ENCODE results near the gene SALL3. TPM values are rescaled to one million over a fixed set of nuclear protein-coding genes. Genes with fewer than 3 reads are reported as not detected.
A peak's percentile ranks its signal among the peaks of the same experiment; 100 is the strongest.
"Not testable (repeated sequence)": the region's sequence is repeated elsewhere in the genome, so short reads cannot be mapped to it uniquely, and the experiment has no call there.

The SALL3 gene
- total RNA-seq, result not detected in 2 replicates

DNA sequence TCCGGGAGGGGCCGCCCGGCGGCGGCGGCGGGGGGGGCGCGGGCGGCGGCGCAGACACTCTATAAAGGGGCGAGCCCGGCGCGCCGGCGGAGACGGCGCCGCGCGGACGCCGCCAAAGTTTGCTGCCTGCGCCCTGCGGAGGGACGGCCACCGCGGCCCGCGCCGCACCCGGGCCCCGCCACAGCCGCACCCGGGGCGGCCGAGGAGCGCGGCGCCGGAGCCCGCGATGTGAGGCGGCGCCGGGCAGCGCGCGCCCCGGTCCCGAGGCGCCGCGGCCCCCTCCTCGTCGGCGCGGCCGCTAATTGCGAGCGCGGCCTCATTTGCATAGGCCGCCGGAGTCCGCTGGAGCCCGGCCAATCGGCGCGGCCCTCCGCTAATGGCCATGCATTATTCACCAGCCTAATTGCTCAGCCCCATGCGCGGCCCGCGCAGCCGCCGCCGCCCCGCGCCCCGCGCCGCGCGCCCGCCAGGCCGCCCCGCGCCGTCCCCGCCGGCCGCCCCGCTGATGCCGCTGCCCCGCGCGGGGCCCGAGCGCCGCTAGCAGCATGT, at the start of gene SALL3:
Gene SALL3 (plus strand): TSS at position 89 of the 549 bp plus-strand sequence. CDS start 457 bp downstream, at position 546.
- Mint-ChIP-seq H3K27ac (no peak within 1 kb of the TSS), H3K27me3 (ENCODE audit: insufficient read depth) (peaks cover 67% of the 10 kb centered on the region), H3K4me1 (ENCODE audit: low read depth) (peaks cover 6% of the 10 kb centered on the region), H3K36me3 (ENCODE audit: low read depth) (peaks cover 7% of the 10 kb centered on the region), H3K4me3 (no peak within 1 kb of the TSS), H3K9me3 (peaks cover 6% of the 10 kb centered on the region)
- intact Hi-C loops (cut with micrococcal nuclease), result no loop called here
- no peak for DNase-seq (ENCODE audit: low spot score)

DNA sequence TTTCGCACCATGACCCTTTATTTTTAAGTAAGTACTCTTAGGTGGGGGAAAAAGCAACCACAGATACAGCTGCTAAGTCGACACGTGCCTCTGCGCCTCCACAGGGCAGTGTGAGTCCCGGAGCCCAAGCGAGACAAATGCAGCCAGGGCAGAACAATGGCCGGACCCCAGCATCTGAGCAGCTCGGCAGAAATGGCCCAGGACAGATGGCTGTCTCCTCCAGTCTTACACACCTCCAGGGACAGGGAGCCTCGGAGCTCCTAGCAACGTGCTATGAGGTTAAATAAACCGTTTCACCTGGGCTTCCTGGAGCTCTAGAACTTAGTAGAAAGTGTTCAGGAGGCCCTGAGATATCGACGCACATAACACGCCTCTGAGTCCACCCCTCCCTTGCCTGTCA, 47.3 kb upstream of the SALL3 start:
- H3K4me3 Mint-ChIP-seq, result no peak overlapping the region
- no peak for DNase-seq (ENCODE audit: low spot score)
- no peaks in the 10 kb centered on the region for H3K36me3 Mint-ChIP-seq (ENCODE audit: low read depth)
- peaks cover 2% of the 10 kb centered on the region for H3K27me3 Mint-ChIP-seq (ENCODE audit: insufficient read depth)
- intact Hi-C loops (cut with micrococcal nuclease), result no loop called here
- no peaks in the 10 kb centered on the region for H3K4me1 Mint-ChIP-seq (ENCODE audit: low read depth)
- no peaks in the 10 kb centered on the region for H3K9me3 Mint-ChIP-seq
- H3K27ac Mint-ChIP-seq, result no peak overlapping the region

DNA sequence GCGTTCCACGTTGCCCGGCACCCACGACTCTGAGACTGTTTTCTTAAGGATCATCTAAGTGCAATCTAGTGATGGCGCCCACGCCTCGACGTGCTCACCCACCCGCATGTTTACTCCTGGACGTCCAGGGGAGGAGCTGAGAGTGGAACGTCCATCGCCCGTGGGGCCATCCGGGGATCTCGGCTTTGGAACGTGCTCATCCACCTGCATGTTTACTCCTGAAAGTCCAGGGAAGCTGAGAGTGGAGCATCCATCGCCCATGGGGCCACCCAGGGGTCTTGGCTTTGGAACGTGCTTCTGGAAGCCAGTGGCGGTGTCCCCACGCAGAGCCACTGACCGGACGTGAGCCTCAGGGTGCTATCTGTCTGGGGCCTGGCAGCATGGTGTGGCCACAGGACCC, 45.6 kb upstream of the SALL3 start:
- no peaks in the 10 kb centered on the region for H3K36me3 Mint-ChIP-seq (ENCODE audit: low read depth)
- peak overlapping the region; percentile 34 for H3K27ac Mint-ChIP-seq
- H3K27me3 Mint-ChIP-seq (ENCODE audit: insufficient read depth), result peaks cover 2% of the 10 kb centered on the region
- H3K4me3 Mint-ChIP-seq, result no peak overlapping the region
- intact Hi-C loops (cut with micrococcal nuclease), result no loop called here
- no peak for DNase-seq (ENCODE audit: low spot score)
- H3K4me1 Mint-ChIP-seq (ENCODE audit: low read depth), result no peaks in the 10 kb centered on the region
- H3K9me3 Mint-ChIP-seq, result no peaks in the 10 kb centered on the region

DNA sequence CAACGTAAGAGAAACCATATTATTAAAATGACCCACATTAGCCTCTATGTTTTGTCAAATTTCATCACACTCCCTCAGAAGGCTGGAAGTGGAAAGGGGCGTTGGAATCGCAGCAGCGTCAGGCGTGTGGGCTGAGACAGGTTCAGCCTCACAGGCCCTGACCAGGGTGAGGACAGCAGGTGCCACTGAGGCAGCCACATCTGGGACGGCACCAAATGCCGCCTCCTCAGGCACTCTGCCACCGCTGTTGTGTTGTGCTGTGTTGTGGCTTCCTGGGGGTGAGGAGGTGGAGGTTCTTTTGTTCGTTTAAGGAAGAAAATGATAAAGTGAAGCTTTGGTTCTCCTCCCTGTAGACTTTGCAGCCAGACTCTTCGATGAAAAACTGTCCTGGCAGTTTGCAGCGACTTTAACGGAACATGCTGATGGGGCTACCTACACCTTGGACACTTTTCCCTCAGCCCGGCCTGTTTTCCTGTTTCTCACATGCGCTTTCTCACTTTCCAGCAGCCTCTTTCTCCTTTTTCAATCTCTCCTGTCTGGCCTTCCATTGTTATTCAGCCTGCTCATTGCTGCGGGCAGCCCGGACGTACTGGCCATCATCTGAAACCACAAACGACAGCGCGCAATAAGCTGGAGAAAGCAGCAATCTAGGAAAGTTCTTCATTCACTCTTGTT, 44.9 kb upstream of the SALL3 start:
- Mint-ChIP-seq H3K36me3 (ENCODE audit: low read depth) (no peaks in the 10 kb centered on the region), H3K4me1 (ENCODE audit: low read depth) (no peaks in the 10 kb centered on the region), H3K27ac (no peak overlapping the region), H3K27me3 (ENCODE audit: insufficient read depth) (peaks cover 2% of the 10 kb centered on the region), H3K4me3 (no peak overlapping the region), H3K9me3 (no peaks in the 10 kb centered on the region)
- no peak for DNase-seq (ENCODE audit: low spot score)
- intact Hi-C loops (cut with micrococcal nuclease), result no loop called here

DNA sequence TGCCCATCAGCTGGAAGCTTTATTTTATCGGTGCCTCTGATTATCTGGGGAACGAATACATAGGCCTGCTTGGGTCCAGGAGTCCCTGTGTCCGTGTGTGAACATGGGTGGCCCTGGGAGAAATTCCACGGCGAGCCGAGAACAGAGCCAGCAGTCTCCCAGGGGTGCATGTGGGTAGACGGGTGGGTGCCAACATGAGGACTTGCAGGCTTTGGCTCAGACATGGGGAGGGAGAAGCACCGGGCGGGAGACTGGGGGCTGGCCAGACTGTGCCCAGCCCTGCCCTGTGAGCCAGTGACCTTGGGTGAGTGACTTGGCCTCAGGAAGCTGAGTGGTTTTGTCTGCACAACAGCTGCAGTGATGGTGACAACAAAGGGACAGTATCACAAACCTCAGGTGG, 44.2 kb upstream of the SALL3 start:
- H3K9me3 Mint-ChIP-seq, result no peaks in the 10 kb centered on the region
- H3K27me3 Mint-ChIP-seq (ENCODE audit: insufficient read depth), result peaks cover 2% of the 10 kb centered on the region
- no peaks in the 10 kb centered on the region for H3K36me3 Mint-ChIP-seq (ENCODE audit: low read depth)
- H3K27ac Mint-ChIP-seq, result no peak overlapping the region
- H3K4me1 Mint-ChIP-seq (ENCODE audit: low read depth), result no peaks in the 10 kb centered on the region
- no peak for DNase-seq (ENCODE audit: low spot score)
- intact Hi-C loops (cut with micrococcal nuclease), result no loop called here
- no peak overlapping the region for H3K4me3 Mint-ChIP-seq

DNA sequence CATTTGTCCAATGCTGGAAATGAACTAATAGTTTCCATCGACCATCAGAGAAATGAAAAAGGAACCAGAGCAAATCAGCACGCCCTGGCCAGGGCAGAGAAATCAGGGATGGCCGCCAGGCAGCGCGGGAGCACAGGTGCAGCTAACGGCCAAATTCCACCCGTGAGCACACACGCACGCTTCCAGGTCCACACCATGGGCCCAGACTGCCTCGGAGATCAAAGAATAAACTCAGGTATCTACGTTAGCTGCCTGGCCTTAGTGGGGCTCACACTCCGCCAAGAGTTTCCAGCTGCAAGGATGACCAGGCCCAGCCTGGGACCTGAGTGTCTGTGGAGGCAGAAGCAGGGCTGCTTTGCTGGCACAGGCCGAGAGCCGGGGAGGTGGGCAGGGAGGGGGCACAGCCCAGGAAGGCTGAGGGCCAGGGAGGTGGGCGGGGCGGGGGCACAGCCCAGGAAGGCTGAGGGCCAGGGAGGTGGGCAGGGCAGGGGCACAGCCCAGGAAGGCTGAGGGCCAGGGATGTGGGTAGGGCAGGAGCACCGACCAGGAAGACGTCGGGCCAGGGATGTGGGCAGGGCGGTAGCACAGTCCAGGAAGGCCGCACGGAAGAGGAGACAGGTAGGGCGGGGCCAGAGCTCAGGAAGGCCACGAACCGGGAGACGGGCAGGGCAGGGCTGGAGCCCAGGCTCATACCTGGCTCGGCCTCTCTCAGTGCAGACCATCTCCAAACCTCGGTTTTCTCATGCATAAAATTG, 43.2 kb upstream of the SALL3 start:
- no peaks in the 10 kb centered on the region for H3K4me1 Mint-ChIP-seq (ENCODE audit: low read depth)
- intact Hi-C loops (cut with micrococcal nuclease), result no loop called here
- H3K27me3 Mint-ChIP-seq (ENCODE audit: insufficient read depth), result peaks cover under 1% of the 10 kb centered on the region
- H3K36me3 Mint-ChIP-seq (ENCODE audit: low read depth), result no peaks in the 10 kb centered on the region
- H3K4me3 Mint-ChIP-seq, result no peak overlapping the region
- no peaks in the 10 kb centered on the region for H3K9me3 Mint-ChIP-seq
- H3K27ac Mint-ChIP-seq, result no peak overlapping the region
- DNase-seq (ENCODE audit: low spot score), result no peak

DNA sequence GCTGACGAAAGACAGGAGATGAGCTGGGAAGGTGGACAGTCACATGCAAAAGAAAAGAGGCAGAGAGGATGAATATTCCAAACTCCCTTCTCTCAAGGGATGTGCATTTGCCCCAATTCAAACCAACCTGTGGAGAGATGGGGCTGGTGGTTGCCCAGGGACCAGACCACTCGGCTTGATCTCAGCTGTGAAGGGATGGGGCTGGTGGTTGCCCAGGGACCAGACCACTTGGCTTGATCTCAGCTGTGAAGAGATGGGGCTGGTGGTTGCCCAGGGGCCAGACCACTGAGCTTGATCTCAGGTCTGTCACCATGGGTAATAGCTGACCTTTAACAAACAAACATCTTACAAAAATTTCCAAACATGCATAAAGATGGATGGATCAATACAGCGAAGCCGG, 42.5 kb upstream of the SALL3 start:
- no peak overlapping the region for H3K27ac Mint-ChIP-seq
- H3K36me3 Mint-ChIP-seq (ENCODE audit: low read depth), result no peaks in the 10 kb centered on the region
- H3K4me1 Mint-ChIP-seq (ENCODE audit: low read depth), result no peaks in the 10 kb centered on the region
- no peak for DNase-seq (ENCODE audit: low spot score)
- no peak overlapping the region for H3K4me3 Mint-ChIP-seq
- intact Hi-C loops (cut with micrococcal nuclease), result no loop called here
- H3K27me3 Mint-ChIP-seq (ENCODE audit: insufficient read depth), result no peaks in the 10 kb centered on the region
- H3K9me3 Mint-ChIP-seq, result no peaks in the 10 kb centered on the region

DNA sequence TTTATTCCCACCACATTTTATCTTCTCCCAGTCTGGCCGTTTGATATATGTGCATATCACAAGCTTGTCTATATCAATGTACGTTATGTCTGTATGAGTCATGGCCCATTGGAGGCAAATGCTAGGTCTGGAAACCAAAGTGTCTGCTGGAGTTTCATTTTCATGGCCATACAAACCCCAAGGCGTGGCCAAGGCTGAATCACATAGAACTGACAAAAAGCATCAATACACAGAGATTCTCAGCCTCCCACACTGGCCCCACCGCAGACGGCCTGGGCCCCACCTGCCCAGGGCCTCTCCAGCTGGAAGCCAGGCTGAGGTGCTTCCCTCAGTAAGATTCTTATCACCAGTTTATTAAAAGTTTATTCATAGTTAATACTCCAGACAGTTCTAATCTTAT, 40.5 kb upstream of the SALL3 start:
- intact Hi-C loops (cut with micrococcal nuclease), result no loop called here
- Mint-ChIP-seq H3K4me1 (ENCODE audit: low read depth) (no peaks in the 10 kb centered on the region), H3K27ac (no peak overlapping the region), H3K4me3 (no peak overlapping the region), H3K27me3 (ENCODE audit: insufficient read depth) (no peaks in the 10 kb centered on the region), H3K36me3 (ENCODE audit: low read depth) (no peaks in the 10 kb centered on the region), H3K9me3 (no peaks in the 10 kb centered on the region)
- no peak for DNase-seq (ENCODE audit: low spot score)

DNA sequence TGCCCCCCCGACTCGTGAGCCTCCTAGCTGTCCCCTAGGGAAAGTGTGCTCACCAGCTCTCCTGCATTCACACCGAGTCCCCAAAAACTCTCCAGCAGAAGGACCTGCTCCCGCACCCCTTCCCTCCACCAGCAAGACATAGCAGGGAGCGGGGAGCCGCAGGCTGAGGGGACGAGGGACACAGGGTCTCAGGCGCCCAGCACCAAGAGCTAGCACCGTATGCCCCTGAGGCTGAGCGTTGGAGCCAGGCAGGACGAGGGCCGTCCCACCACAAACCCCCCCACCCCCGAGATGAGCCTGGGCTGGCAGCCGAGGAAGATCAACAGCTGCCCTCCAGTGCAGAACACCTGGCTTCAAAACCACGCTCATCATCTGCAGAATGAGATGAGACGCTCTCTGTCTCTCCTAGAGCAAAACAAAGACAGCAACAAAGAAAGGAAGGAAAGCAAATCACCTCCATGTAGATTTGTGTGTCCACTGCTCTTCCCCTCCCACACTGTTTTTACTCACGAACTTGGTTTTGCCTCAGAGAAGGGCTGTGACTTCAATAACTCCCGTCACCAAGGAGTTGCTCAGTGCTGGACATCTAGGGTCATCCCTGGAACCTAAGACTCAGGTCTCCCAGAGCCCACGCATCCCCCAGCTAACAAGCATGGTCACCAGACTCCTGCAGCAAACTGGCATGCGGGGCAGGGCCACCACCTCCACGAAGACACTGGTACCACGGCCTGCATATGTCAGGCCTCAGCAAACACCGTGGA, 39.7 kb upstream of the SALL3 start:
- Mint-ChIP-seq H3K27ac (no peak overlapping the region), H3K4me1 (ENCODE audit: low read depth) (no peaks in the 10 kb centered on the region), H3K27me3 (ENCODE audit: insufficient read depth) (no peaks in the 10 kb centered on the region), H3K4me3 (no peak overlapping the region), H3K36me3 (ENCODE audit: low read depth) (no peaks in the 10 kb centered on the region), H3K9me3 (no peaks in the 10 kb centered on the region)
- intact Hi-C loops (cut with micrococcal nuclease), result no loop called here
- no peak for DNase-seq (ENCODE audit: low spot score)

DNA sequence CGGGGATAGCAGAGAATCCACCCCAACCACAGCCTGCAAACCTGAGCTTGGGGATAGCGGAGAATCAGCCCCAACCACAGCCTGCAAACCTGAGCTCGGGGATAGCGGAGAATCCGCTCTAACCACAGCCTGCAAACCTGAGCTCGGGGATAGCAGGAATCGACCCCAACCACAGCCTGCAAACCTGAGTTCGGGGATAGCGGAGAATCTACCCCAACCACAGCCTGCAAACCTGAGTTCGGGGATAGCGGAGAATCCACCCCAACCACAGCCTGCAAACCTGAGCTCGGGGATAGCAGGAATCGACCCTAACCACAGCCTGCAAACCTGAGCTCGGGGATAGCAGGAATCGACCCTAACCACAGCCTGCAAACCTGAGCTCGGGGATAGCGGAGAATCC, 37.4 kb upstream of the SALL3 start:
- DNase-seq (ENCODE audit: low spot score); intact Hi-C loops (cut with micrococcal nuclease); H3K4me3 Mint-ChIP-seq; H3K9me3 Mint-ChIP-seq; H3K27ac Mint-ChIP-seq; H3K4me1 Mint-ChIP-seq (ENCODE audit: low read depth); H3K36me3 Mint-ChIP-seq (ENCODE audit: low read depth); H3K27me3 Mint-ChIP-seq (ENCODE audit: insufficient read depth): not testable (repeated sequence)

DNA sequence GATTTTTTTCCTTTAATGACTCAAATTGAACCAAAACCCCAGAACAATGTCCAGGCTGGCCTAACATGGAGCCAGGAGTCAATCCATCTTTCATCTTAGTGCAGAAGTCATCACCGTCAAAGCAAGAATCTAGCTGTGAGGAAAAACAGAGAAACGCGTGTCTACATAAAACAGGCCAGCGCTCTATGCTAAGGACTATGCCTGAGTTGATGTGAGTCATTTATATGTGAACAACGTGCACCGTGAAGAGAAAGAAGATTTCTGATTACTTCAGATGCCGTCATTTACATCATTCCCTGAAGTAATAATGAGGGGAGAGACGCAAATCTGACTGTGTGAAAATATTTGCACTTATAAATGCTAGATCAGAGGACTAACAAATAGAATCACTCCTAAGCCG, 34.0 kb upstream of the SALL3 start:
- DNase-seq (ENCODE audit: low spot score), result no peak
- Mint-ChIP-seq H3K27me3 (ENCODE audit: insufficient read depth) (no peaks in the 10 kb centered on the region), H3K27ac (no peak overlapping the region), H3K36me3 (ENCODE audit: low read depth) (no peaks in the 10 kb centered on the region), H3K4me3 (no peak overlapping the region), H3K9me3 (no peaks in the 10 kb centered on the region), H3K4me1 (ENCODE audit: low read depth) (no peaks in the 10 kb centered on the region)
- intact Hi-C loops (cut with micrococcal nuclease), result no loop called here

DNA sequence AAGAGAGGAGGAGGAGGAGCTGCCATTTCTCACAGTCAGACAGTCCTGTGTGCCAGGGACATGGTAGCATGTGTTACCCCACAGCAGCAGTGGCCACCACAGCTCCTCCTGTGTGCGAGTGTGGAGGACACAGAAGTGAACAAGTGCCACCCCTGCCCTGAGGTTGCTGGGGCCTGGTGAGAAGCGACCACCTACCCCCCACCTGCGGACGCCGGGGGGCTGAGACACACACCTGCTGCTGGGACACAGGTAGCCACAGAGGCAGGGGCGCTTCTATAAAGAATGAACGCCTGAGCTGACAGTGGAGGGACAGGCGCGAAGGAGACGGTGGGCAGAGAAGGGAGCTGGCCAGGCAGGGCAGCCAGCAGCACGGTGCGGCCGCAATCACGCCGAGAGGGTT, 32.3 kb upstream of the SALL3 start:
- no peak for DNase-seq (ENCODE audit: low spot score)
- H3K36me3 Mint-ChIP-seq (ENCODE audit: low read depth), result no peaks in the 10 kb centered on the region
- intact Hi-C loops (cut with micrococcal nuclease), result no loop called here
- no peaks in the 10 kb centered on the region for H3K27me3 Mint-ChIP-seq (ENCODE audit: insufficient read depth)
- no peak overlapping the region for H3K27ac Mint-ChIP-seq
- no peaks in the 10 kb centered on the region for H3K4me1 Mint-ChIP-seq (ENCODE audit: low read depth)
- H3K4me3 Mint-ChIP-seq, result no peak overlapping the region
- peaks cover 10% of the 10 kb centered on the region for H3K9me3 Mint-ChIP-seq

DNA sequence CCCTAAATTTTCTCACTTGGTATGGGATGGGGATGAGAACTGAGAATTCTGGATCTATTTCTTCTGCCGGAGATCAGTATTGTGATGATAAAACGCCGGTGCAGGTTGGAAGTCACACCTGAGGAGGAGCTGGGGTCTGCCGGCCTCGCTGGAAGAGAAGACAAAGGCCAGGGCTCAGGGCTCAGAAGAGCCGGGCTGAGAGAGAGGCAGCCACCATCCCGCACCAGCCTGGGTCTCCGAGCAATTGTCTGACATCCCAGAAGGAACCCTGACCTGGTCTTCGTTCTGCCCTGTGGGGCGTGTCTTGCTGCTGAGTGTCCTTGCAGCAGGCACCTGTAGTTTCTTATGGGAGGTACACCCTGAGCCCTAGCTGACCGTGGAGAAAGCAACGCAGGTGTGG, 31.4 kb upstream of the SALL3 start:
- intact Hi-C loops (cut with micrococcal nuclease), result no loop called here
- peaks cover 10% of the 10 kb centered on the region for H3K9me3 Mint-ChIP-seq
- H3K36me3 Mint-ChIP-seq (ENCODE audit: low read depth), result no peaks in the 10 kb centered on the region
- H3K4me3 Mint-ChIP-seq, result no peak overlapping the region
- DNase-seq (ENCODE audit: low spot score), result no peak
- H3K4me1 Mint-ChIP-seq (ENCODE audit: low read depth), result no peaks in the 10 kb centered on the region
- H3K27ac Mint-ChIP-seq, result no peak overlapping the region
- no peaks in the 10 kb centered on the region for H3K27me3 Mint-ChIP-seq (ENCODE audit: insufficient read depth)
